ENCODE data around the gene KIF17.

Gene KIF17

GRCh38 chr1:20711285-20712214 is 6.3 kb downstream of the KIF17 start:
- DNase-seq (ENCODE audit: low read depth in 2 of 2), result no peak

DNA sequence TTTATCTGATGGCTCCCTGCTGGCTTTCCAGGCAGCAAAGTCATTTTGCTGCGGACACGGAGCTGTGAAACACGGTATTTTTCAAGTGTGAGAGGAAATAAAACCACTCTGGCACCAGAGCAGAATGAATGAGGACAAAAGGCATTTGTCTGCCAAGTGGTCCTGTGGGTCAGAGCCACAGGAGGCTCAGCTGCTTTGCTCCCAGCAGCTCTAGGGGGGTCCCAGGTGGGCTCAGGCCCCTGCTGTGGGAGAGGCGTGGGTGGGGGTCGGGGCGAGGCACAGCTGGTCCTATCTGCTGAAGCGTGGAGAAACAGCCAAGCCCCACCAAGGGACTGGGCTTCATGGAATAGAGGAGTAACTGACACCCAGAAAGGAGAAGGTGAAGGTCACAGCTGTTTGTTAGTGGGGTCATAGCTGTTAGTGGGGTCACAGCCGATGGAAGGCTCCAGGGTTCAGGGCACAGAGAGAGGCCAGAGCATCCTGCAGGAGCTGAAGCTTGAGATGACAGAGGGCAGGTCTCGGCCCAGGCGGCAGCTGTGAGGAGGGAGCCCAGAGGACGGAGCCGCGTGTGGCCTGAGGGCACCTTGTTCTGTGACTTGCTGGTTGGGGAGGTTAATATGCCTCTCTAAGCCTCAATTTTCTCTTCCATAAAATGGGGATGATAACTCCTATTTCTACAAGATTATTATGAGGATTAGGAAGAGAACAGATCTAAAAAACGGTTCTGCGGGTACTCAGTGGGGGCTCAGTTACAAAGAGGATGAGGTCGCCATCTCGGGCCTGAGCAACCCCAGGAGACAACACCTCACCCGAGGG is 7.1 kb downstream of the KIF17 start:
- DNase-seq (ENCODE audit: low read depth in 2 of 2), result no peak

DNA sequence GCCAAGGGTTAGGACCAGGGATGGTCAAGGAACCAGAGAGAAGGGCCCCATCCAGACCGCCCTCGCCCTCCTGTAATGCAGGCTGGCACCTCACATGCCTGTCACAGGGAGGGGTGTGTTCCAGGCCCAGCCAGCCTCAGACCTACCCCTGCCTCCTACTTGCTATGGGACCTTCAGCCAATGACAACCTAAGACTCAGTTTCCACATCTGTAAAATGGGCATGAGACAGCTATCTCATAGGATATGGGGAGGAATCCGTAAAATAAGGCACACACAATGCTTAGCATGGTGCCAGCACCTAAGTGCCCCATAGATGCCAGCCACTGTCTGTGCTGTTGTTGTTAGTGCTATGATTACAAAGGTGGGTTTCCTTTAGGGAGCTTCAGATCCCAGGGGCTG is 7.9 kb downstream of the KIF17 start:
- DNase-seq (ENCODE audit: low read depth in 2 of 2), result no peak

- DNase-seq (ENCODE audit: low read depth in 2 of 2), result no peak
Measured at GRCh38 chr1:20708891-20709290, 8.9 kb downstream of the KIF17 start.

GRCh38 chr1:20708057-20708456 is 9.8 kb downstream of the KIF17 start:
- DNase-seq (ENCODE audit: low read depth in 2 of 2), result no peak

DNA sequence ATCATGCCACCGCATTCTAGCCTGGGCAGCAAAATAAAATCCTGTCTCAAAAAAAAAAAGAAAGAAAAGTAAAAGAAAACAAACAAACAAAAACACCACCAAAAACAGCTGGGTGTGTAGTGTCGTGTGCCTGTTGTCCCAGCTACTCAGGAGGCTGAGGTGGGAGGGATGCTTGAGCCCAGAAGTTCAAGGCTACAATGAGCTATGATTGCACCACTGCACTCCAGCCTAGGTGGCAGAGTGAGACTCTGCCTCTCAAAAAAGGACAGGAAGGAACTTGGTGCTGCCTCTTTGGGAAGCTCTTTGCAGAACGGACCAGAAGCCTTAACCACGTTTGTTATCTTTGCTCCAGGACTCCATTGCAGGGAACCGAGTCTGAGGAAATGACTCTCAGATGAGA is 11.0 kb downstream of the KIF17 start:
- no peak for DNase-seq (ENCODE audit: low read depth in 2 of 2)

GRCh38 chr1:20705203-20705755 is 12.5 kb downstream of the KIF17 start:
- no peak for DNase-seq (ENCODE audit: low read depth in 2 of 2)

DNA sequence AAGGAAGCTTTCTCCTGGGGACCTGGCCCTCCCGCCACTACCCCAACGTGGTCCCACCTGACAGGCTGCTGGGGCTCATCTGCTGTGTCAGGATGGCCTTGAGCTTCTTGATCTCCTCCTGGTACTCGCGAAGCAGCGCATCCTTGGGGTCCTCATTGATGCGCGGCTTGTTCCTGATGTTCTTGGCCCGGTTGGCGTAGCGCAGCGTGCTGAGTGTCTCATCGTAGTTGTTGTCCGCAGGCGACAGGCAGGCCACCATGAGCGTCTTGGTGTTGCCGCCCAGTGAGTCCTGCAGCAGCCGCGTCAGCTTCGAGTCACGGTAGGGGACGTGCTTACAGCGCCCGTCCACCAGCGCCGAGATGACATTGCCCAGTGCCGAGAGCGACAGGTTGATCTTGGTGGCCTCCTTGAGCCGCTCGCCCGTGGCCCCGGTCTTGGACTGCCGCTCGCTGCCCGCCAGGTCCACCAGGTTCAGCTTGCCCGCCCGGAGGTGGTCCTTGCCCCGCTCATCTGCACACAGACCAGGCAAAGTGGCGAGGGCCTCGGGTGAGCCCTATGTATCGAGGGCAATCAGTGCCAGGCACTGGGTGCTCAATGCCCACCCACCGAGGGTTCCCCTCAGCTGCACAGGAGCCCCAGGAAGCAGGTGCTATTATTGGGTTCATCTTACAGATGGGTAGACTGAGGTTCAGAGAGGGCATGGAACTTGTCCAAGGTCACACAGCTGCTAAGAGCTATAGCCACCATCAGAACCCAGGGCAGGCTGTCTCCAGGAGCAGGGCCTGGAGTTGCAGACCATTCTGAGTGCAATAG is 13.2 kb downstream of the KIF17 start:
- DNase-seq (ENCODE audit: low read depth in 2 of 2), result no peak

GRCh38 chr1:20703124-20703756 is 14.6 kb downstream of the KIF17 start:
- no peak for DNase-seq (ENCODE audit: low read depth in 2 of 2)

DNA sequence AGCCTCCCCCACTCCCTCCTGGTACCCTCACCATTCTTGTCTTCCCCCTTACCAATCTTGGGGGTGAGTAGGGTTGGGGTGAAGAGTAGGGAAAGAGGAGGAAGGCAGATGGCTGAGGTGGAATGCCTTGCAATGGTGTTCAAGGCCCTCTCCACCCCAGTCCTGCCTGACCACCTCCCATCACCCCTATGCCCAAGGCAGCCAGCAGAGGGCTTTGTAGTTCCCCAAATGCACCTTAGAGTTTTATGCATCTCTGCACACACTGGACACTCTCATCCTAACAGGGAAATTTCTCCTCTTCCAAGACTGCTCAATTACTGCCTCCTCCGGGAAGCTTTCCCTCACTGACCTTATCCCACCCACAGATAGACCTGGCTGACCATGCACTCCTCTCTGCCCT is 15.4 kb downstream of the KIF17 start:
- DNase-seq (ENCODE audit: low read depth in 2 of 2), result no peak

- DNase-seq (ENCODE audit: low read depth in 2 of 2), result no peak
Measured at GRCh38 chr1:20701847-20702246, 16.0 kb downstream of the KIF17 start.

- no peak for DNase-seq (ENCODE audit: low read depth in 2 of 2)
Measured at GRCh38 chr1:20701446-20701845, 16.4 kb downstream of the KIF17 start.

- DNase-seq (ENCODE audit: low read depth in 2 of 2), result no peak
Measured at GRCh38 chr1:20700636-20701215, 17.1 kb downstream of the KIF17 start.

DNA sequence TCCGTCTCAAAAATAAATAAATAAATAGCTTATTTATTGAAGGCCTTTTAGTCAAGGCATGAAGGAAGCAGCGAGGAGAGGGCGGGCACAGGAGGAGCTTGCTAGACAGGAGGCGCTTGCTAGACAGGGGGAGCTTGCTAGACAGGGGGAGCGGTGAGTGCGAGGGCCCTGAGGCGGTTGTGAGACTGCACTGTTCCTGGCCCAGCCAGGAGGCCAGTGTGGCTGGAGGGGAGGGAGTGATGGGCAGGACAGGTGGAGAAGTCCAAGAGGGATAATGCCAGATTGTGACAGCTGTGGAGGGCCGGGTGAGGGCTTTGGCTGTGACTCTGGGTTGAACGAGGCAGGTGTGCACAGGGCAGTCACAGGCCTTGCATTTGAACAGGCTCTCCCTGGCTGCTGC is 18.2 kb downstream of the KIF17 start:
- no peak for DNase-seq (ENCODE audit: low read depth in 2 of 2)

DNA sequence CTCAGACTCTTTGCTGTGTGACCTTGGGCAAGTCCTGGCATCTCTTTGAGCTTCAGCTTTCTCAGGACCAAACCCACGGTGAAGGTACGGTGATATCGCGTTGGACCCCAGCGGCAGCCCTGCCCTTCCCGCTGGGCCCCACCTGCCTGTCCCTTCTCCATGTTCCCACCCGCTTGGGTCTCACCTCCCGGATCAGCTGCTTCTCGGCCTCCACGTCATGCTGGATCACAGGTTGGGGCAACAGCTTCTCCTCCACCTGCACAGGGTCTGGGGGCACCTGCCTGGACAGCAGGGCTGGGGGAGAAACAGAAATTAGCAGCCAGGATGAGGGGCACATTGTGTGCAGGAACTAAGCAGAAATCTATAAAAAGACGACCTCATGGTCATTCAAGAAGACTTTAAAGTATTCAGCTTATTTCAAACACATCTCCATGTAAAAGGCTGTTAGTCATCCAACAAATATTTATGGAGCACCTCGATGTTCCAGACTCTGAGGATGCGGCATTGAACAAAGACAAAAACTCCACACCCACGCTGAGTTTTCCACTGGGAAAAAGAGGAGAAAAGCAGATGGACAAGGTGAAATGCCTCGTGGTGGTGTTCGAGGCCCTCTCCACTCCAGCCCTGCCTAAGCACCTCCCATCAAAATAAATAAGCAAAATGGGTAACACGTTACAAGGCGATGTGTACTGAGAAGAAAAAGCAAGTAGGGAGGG is 19.5 kb downstream of the KIF17 start:
- no peak for DNase-seq (ENCODE audit: low read depth in 2 of 2)

DNA sequence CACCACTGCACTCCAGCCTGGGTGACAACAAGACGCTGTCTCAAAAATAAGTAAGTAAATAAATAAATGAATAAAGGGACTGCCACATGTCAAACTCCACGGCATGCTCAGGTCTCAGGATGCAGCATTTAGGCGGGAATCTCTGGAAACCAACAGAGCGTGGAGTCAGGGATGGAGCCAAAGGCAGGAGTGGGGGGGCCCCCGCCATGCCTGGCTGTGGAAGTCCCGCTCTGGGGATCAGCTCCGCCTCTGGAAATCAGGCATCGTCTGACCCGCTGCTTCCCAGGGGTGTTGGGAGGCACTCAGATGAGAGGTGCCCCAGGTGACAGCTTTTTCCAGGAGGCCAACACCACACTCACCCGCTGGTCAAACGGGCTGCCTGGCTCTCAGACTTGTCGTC is 20.2 kb downstream of the KIF17 start:
- no peak for DNase-seq (ENCODE audit: low read depth in 2 of 2)

DNA sequence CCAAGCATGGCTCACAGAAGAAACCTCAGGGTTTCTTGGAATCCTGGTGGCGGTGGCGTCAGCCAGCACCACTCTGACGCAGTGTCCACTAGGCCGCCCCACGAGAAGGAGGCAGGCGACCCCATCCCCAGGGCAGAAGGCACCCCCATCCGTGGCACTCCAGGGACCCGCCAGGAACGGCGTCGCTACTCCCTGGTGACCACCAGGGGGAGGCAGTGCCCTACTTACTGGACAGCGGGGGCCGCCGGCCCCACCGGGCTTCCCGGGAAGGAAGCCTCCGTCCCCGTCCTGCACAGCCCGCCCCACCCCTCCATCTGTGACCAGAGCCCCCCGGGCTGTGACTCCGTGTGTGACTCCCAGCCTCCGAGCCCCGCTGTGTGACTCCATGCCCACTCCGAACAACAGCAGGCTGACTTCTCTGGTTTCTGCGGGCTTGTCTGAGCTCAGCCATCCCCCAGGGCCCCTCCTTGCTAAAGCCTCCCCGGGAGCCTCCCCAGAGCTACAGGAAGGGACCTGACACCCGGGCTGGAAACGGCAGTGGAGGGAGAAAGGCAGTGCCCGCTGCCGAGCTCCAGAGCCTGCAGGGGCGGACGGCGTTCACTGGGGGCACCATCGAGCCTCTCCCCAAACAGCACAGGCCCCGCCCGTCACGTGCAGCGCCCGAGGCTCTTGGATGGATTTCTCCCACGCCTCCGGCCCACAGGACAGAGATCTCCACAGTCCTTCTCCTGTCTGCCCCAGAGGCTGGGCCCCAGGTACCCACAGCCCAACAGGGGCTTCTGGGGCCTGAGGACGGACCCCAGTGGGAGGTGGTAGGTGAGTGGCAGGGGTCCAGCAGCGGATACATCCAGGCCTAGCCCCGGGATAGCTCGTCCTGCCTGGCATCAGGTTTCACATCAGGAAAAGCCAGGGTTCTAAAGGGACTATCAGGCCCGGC is 21.1 kb downstream of the KIF17 start:
- DNase-seq (ENCODE audit: low read depth in 2 of 2), result peak; percentile 58 to 63

- DNase-seq (ENCODE audit: low read depth in 2 of 2), result no peak
Measured at GRCh38 chr1:20695515-20695914, 22.3 kb downstream of the KIF17 start.

DNA sequence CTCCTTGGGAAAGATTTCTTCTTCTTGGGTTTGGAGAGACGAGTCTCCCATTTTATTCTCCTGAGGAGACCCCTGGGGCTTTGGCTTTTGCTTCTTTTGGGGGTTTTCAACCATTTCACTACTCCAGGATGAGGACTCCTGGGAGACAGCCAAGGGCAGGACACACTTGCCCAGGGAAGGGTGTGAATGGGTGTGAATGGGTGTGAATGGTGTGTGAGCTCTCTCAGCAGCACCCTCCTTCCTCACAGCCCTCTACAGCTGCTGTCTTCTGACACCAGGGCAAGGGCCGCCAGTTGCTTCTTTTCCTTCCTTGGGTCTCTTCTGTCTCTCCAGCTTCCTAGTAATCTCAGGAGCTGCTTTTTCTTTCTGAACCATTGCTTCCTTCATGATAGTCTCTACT is 24.2 kb downstream of the KIF17 start:
- no peak for DNase-seq (ENCODE audit: low read depth in 2 of 2)
